ENCODE data around the gene ACSL6. TPM values are rescaled to one million over a fixed set of nuclear protein-coding genes. Genes with fewer than 3 reads are reported as not detected.

ACSL6 gene
- total and polyA plus RNA-seq, 10 of the 15 experiments (the other 5 are each of a cell fraction or from before 2014, with no cell fraction given): 0.06 to 0.53 TPM; not detected in 8

- no TSS peak for BruUV-seq (replicated peaks)
- WGBS (ENCODE audit: insufficient coverage, insufficient replicate concordance, low lambda C conversion rate, missing lambda C conversion rate): 0% methylated on average over 2 of the region's 2 CpGs
- in situ Hi-C loops (cut with MboI): loop anchor here (10.0 kb wide), 1 partner anchor 575 kb away; no protein-coding TSS in a partner anchor
- ATAC-seq (no peak), FAIRE-seq (no peak), DNase-seq (ENCODE audit: low read depth, low spot score) (no peak)
- Histone ChIP-seq H3K27ac (ENCODE audit: control insufficient read depth, insufficient read depth) (no peak overlapping the region), H4K20me1 (ENCODE audit: control insufficient read depth, insufficient read depth) (no peaks in the 10 kb centered on the region), H3K9me3 (replicated peaks; ENCODE audit: control insufficient read depth, insufficient read depth, low read length) (no peaks in the 10 kb centered on the region), H3K4me1 (ENCODE audit: control insufficient read depth, insufficient read depth, low read length) (no peaks in the 10 kb centered on the region; the same call in 1 of the 2 replicates), H2AFZ (ENCODE audit: control insufficient read depth, low read depth, low read length) (no peak overlapping the region), H3K4me2 (ENCODE audit: control insufficient read depth, insufficient read depth) (no peak overlapping the region), H3K9ac (ENCODE audit: control insufficient read depth, insufficient read depth, low read length) (no peak overlapping the region), H3K79me2 (ENCODE audit: control insufficient read depth, insufficient read depth, low read length) (no peaks in the 10 kb centered on the region), H3K36me3 (ENCODE audit: control insufficient read depth in 2 of 2, insufficient read depth in 2 of 2, low read length in 1 of 2) (no peaks in the 10 kb centered on the region), H3K4me3 (no peak overlapping the region), H3K27me3 (replicated peaks in 1 of 2; ENCODE audit: control insufficient read depth in 2 of 2, insufficient read depth in 2 of 2, low read length in 1 of 2) (peaks cover 0 to 2% of the 10 kb centered on the region in 2 experiments; a peak in 1 of 4 replicates)
- TF ChIP-seq SMAD1 (IDR thresholded peaks at IDR 0.05; ENCODE audit: low read depth, partially characterized antibody) (no peak), MYB (IDR thresholded peaks at IDR 0.05; ENCODE audit: borderline replicate concordance, low read depth, low read length) (no peak), CBX5 (IDR thresholded peaks at IDR 0.05; ENCODE audit: low read depth) (no peak), IRF4 (IDR thresholded peaks at IDR 0.05; ENCODE audit: low read depth, low read length) (no peak), YBX1 (IDR thresholded peaks at IDR 0.05) (no peak), RELA (IDR thresholded peaks at IDR 0.05; ENCODE audit: borderline replicate concordance, partially characterized antibody) (no peak), ESRRA (IDR thresholded peaks at IDR 0.05; ENCODE audit: low read length) (no peak), BCL3 (IDR thresholded peaks at IDR 0.05; ENCODE audit: borderline replicate concordance, insufficient read depth, low read depth, low read length, poor library complexity, severe bottlenecking) (no peak), SUPT20H (IDR thresholded peaks at IDR 0.05; ENCODE audit: borderline replicate concordance, control insufficient read depth, low read depth, low read length) (no peak), EED (IDR thresholded peaks at IDR 0.05; ENCODE audit: low read depth) (no peak), TAF1 (IDR thresholded peaks at IDR 0.05; ENCODE audit: borderline replicate concordance, low read depth, low read length) (no peak), ATF3 (IDR thresholded peaks at IDR 0.05; ENCODE audit: borderline replicate concordance, extremely low read depth, low read depth, low read length) (no peak)
- ChIA-PET CTCF (interaction anchor here (0.9 to 4.6 kb wide), 2 partner anchors 9 to 411 kb away, joined by 3 to 18 read pairs; no protein-coding TSS in a partner anchor), SMC1A (ENCODE audit: uncharacterized antibody, unreplicated experiment) (interaction anchor here (1.3 to 2.4 kb wide), 3 partner anchors 8 to 373 kb away, joined by 3 to 8 read pairs (median 4); no protein-coding TSS in a partner anchor), RAD21 (ENCODE audit: unreplicated experiment) (no interaction called here), POLR2A (no interaction called here)
- intact Hi-C loops (cut with micrococcal nuclease; ENCODE audit: unreplicated experiment): no loop called here
Measured at GRCh38 chr5:132000241-132000490, 11.3 kb downstream of the ACSL6 start.
